Activated CD8-positive, alpha-beta T cell treated with anti-CD3 and anti-CD28 coated beads for 36 hours (primary cell): ENCODE results near the gene PAM16. TPM values are rescaled to one million over a fixed set of nuclear protein-coding genes. Genes with fewer than 3 reads are reported as not detected.
A peak's percentile ranks its signal among the peaks of the same experiment; 100 is the strongest.
"Not testable (repeated sequence)": the region's sequence is repeated elsewhere in the genome, so short reads cannot be mapped to it uniquely, and the experiment has no call there.

Source experiments
- ATAC-seq: fragments of 200-7000 bp; cut with Tn5 transposase; one replicate; pipeline ENCODE4 v1.10.0; 2021; ENCODE audit warnings: mild to moderate bottlenecking, moderate library complexity
- CTCF ChIA-PET: fragments of 350-600 bp; sonication (Branson Sonifier 250); formaldehyde crosslinking; loops from one replicate; lab custom pipeline; 2021; ENCODE audit warnings: antibody characterized with exemption; lab: Charles Lee
- POLR2A ChIA-PET: fragments of 350-600 bp; sonication (Branson Sonifier 250); formaldehyde crosslinking; loops from one replicate; lab custom pipeline; 2021; ENCODE audit warnings: antibody characterized with exemption; lab: Charles Lee
- DNase-seq: peaks from one replicate; pipeline ENCODE4 v3.0.0-alpha.2; 2020
- H3K27ac Mint-ChIP-seq: one replicate; pipeline ENCODE4 v1.8.0; 2021; ENCODE audit warnings: mild to moderate bottlenecking, mixed read lengths
- H3K27me3 Mint-ChIP-seq: one replicate; pipeline ENCODE4 v1.8.0; 2021; ENCODE audit warnings: mixed read lengths
- H3K36me3 Mint-ChIP-seq: one replicate; pipeline ENCODE4 v1.8.0; 2021; ENCODE audit warnings: low read depth, mixed read lengths
- H3K4me1 Mint-ChIP-seq: one replicate; pipeline ENCODE4 v1.8.0; 2021; ENCODE audit warnings: low read depth, mixed read lengths
- H3K4me3 Mint-ChIP-seq: one replicate; pipeline ENCODE4 v1.8.0; 2021; ENCODE audit warnings: mild to moderate bottlenecking, moderate library complexity, mixed read lengths
- H3K9me3 Mint-ChIP-seq: one replicate; pipeline ENCODE4 v1.8.0; 2021; ENCODE audit warnings: mixed read lengths
- intact Hi-C: fragments of 100-400 bp; cut with micrococcal nuclease; formaldehyde crosslinking; loops from one replicate; pipeline ENCODE4 v1.10.0; 2022
- total RNA-seq, 2 experiments: library from RNA; stranded (reverse); gene quantifications; one replicate each; pipeline ENCODE4 v1.2.3, GENCODE V29; 2021
- TF ChIP-seq, protein P1 (sequence below): fragments of 200-600 bp; IDR thresholded peaks from one replicate; pipeline ENCODE4 v1.8.0; 2022; ENCODE audit warnings: antibody characterized with exemption, mild to moderate bottlenecking

Gene PAM16
- total RNA-seq, 2 experiments from 2014 or later = 65.9 to 70.1 TPM

DNA sequence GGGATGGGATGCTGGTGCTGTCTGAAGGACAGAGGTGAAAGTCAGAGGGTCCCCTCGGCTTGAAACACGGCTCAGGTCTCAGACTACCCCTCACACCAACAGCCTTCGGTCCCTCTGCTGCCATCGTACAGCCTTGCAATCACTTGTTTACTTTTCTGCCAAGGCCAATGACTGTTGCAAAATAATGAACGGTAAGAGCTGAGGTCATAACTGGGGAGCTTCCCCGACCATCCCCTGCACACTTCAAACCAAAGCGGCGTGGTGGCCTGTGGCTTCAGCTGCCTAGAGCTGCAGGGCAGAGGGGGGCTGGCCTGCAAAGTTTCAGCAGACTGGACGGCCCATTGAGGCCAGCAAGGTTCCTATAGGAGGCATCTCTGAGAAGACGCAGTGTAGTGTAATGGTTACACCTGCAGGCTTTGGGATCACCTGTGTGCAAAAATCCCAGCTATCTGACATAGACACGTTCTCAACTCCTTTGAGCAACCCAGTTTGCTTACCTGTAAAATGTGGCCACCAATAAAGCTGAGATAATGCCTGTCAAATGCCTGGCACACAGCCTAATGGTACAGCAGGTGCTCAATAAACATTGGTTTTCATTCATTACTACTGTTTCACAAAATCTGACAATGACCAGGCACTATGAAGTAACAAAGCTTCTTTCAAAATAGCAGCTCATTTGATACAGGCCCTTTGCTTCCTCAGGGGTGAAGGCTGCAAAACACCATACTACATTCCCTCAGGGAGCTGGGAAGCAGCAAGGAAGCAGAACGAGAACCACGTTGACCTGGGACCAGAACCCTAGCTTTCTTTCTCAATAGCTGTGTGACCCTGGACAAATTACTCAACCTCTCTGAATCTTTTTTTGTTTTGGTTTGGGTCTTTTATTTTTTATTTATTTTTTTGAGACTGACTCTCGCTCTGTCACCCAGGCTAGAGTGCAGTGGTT lies 5.0 kb downstream of the PAM16 start:
- Mint-ChIP-seq H3K27me3 (no peaks in the 10 kb centered on the region), H3K4me1 (peaks cover 27% of the 10 kb centered on the region), H3K9me3 (no peaks in the 10 kb centered on the region), H3K27ac (peak overlapping the region; percentile 27), H3K4me3 (no peak overlapping the region), H3K36me3 (peaks cover 4% of the 10 kb centered on the region)
- CTCF ChIA-PET = interaction anchor here (0.8 to 2.5 kb wide), 6 partner anchors 13 to 92 kb away, joined by 3 to 10 read pairs (median 6); no protein-coding TSS in a partner anchor
- intact Hi-C loops = no loop called here
- no peak for DNase-seq
- POLR2A ChIA-PET = interaction anchor here (0.8 kb wide), 2 partner anchors 20 to 113 kb away, joined by 3 read pairs; no protein-coding TSS in a partner anchor
- no peak for ATAC-seq
- TF ChIP-seq, protein P1, sequence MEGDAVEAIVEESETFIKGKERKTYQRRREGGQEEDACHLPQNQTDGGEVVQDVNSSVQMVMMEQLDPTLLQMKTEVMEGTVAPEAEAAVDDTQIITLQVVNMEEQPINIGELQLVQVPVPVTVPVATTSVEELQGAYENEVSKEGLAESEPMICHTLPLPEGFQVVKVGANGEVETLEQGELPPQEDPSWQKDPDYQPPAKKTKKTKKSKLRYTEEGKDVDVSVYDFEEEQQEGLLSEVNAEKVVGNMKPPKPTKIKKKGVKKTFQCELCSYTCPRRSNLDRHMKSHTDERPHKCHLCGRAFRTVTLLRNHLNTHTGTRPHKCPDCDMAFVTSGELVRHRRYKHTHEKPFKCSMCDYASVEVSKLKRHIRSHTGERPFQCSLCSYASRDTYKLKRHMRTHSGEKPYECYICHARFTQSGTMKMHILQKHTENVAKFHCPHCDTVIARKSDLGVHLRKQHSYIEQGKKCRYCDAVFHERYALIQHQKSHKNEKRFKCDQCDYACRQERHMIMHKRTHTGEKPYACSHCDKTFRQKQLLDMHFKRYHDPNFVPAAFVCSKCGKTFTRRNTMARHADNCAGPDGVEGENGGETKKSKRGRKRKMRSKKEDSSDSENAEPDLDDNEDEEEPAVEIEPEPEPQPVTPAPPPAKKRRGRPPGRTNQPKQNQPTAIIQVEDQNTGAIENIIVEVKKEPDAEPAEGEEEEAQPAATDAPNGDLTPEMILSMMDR = no peak

DNA sequence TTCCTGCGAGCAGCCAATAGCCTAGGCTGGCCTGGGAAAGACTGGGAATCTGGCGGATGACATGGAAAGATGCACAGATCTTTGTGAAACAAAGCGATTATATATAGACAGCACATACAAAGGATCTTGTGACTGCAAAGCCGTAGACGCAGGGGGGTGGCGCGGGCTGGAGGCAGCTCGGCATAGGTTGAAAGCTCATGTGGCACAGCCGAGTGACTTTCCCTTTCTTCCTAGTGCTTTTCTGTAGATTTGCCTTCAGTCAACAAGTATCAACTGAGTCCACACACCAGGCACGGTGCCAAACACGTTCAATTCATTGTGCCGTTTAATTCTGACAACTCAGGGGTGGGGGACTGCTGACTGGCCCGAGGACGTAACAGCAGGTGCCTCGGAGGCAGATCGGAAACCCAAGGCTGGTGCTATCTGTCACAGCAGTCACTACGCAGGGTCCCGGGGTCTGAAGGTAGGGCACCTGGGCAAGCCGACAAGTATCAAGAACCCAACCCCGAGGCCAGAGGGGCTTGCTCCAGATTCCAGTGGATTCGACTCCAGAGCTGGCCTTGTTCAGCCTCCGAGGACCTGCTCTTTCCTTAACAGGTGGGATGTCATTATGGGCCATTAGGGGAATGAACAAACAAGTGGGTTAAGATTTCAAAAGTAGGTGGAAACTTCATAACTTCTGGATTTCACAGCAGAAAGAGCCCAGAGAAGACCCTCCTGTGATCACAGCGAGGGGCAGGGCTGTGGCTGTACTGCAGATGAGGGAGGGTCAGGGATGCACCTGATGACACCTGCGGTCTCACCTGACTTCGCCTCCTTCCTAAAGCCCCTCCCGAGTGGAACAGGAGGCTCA lies 5.9 kb downstream of the PAM16 start:
- intact Hi-C loops = no loop called here
- CTCF ChIA-PET = interaction anchor here (1.0 to 2.5 kb wide), 4 partner anchors 17 to 91 kb away, joined by 3 to 10 read pairs (median 6); no protein-coding TSS in a partner anchor
- H3K27ac Mint-ChIP-seq = no peak overlapping the region
- peaks cover 4% of the 10 kb centered on the region for H3K36me3 Mint-ChIP-seq
- TF ChIP-seq, protein P1 = no peak
- H3K4me1 Mint-ChIP-seq = peaks cover 27% of the 10 kb centered on the region
- no peak for DNase-seq
- H3K4me3 Mint-ChIP-seq = no peak overlapping the region
- no peak for ATAC-seq
- POLR2A ChIA-PET = no interaction called here
- no peaks in the 10 kb centered on the region for H3K9me3 Mint-ChIP-seq
- H3K27me3 Mint-ChIP-seq = no peaks in the 10 kb centered on the region

DNA sequence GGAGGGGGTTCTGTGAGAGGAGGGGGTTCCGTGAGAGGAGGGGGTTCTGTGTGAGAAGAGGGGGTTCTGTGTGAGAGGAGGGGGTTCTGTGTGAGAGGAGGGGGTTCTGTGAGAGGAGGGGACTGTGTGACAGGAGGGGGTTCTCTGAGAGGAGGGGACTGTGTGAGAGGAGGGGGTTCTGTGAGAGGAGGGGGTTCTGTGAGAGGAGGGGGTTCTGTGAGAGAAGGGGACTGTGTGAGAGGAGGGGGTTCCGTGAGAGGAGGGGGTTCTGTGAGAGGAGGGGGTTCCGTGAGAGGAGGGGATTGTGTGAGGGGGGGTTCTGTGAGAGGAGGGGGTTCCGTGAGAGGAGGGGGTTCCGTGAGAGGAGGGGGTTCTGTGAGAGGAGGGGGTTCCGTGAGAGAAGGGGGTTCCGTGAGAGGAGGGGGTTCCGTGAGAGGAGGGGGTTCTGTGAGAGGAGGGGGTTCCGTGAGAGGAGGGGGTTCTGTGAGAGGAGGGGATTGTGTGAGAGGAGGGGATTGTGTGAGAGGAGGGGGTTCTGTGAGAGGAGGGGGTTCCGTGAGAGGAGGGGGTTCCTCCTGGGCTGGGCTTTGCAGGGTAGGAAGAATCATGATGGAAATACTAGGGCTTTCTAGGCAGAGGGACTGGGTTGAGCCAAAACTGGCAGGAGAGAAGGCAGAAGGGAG lies 6.7 kb downstream of the PAM16 start:
- POLR2A ChIA-PET, H3K4me3 Mint-ChIP-seq, intact Hi-C loops, H3K27ac Mint-ChIP-seq, H3K9me3 Mint-ChIP-seq, H3K27me3 Mint-ChIP-seq, H3K36me3 Mint-ChIP-seq, ATAC-seq, CTCF ChIA-PET, DNase-seq: not testable (repeated sequence)
- peaks cover 24% of the 10 kb centered on the region for H3K4me1 Mint-ChIP-seq

DNA sequence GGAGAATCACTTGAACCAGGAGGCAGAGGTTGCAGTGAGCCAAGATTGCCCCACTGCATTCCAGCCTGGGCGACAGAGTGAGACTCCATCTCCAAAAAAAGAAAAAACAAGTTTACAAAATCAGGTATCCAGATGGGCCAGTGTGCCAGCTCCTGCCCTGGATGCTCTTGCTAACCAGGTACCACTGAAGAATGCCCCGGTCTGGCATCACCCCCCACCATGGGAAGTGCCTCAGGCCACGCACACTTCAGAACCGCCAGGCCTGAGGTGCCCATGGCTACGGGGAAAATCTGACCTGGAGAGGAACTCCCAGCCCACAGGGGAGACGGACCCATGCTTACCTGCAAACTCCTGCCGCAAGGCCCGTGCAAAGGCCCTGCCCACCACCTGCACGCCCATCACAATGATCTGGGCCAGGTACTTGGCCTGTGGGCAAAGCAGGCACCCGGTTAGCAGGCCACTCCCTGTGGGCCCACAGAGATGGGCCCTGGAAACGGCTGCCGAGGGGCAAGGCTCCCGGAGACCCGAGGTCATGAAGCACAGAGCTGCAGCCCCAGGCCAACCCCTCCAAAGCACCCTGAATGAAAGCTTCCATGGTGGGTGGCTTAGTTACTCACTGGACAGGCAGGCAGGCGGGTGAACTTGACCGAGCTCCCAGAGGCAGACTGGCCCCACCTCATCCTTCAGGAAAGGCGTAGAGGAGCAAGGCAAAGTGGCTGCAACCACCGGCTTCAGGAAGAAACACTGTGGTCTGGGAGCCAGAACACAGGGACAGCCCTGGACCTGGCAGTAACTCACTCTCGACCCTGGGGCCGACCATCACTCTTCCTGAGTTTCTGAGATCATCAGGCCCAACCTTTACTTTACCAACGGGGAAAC lies 8.0 kb downstream of the PAM16 start:
- POLR2A ChIA-PET = no interaction called here
- intact Hi-C loops = no loop called here
- H3K4me3 Mint-ChIP-seq = no peak overlapping the region
- TF ChIP-seq, protein P1 = no peak
- peaks cover 20% of the 10 kb centered on the region for H3K4me1 Mint-ChIP-seq
- no peaks in the 10 kb centered on the region for H3K27me3 Mint-ChIP-seq
- H3K9me3 Mint-ChIP-seq = no peaks in the 10 kb centered on the region
- ATAC-seq = no peak
- no peak for DNase-seq
- H3K27ac Mint-ChIP-seq = peak overlapping the region; percentile 49
- H3K36me3 Mint-ChIP-seq = peaks cover under 1% of the 10 kb centered on the region
- CTCF ChIA-PET = interaction anchor here (1.0 kb wide), 1 partner anchor 11 kb away, joined by 3 read pairs; no protein-coding TSS in a partner anchor
